Trophoblast cell (in vitro differentiated cells and primary cell): ENCODE results near the gene S100Z.

ENCODE experiments used
- DNase-seq, 2 donors: peaks; one replicate each; pipeline ENCODE4 v3.0.0-alpha.2; 2016
- H2AFZ ChIP-seq: 2 replicates; pipeline ENCODE4 v1.6.1; 2013; ENCODE audit warnings: low read length, moderate library complexity, mild to moderate bottlenecking; ENCODE audit not compliant: insufficient read depth, poor library complexity
- H2AK5ac ChIP-seq: 2 replicates; pipeline ENCODE4 v1.6.1; 2013; ENCODE audit warnings: mild to moderate bottlenecking, low read length
- H2BK120ac ChIP-seq: 2 replicates; pipeline ENCODE4 v1.6.1; 2013; ENCODE audit warnings: low read length, mild to moderate bottlenecking, moderate library complexity; ENCODE audit not compliant: insufficient read depth, poor library complexity
- H2BK12ac ChIP-seq: 2 replicates; pipeline ENCODE4 v1.6.1; 2013; ENCODE audit warnings: mild to moderate bottlenecking, low read length, moderate library complexity
- H2BK5ac ChIP-seq: 2 replicates; pipeline ENCODE4 v1.6.1; 2013; ENCODE audit warnings: low read length, low read depth, moderate library complexity, mild to moderate bottlenecking; ENCODE audit not compliant: poor library complexity
- H3K14ac ChIP-seq: 2 replicates; pipeline ENCODE4 v1.6.1; 2013; ENCODE audit warnings: mild to moderate bottlenecking, low read length
- H3K18ac ChIP-seq: 2 replicates; pipeline ENCODE4 v1.6.1; 2013; ENCODE audit warnings: mild to moderate bottlenecking, low read length
- H3K23ac ChIP-seq: 2 replicates; pipeline ENCODE4 v1.6.1; 2013; ENCODE audit warnings: low read length
- H3K27ac ChIP-seq: 2 replicates; pipeline ENCODE4 v1.5.1; 2013; ENCODE audit warnings: low read depth, mild to moderate bottlenecking, inconsistent platforms, low read length, moderate library complexity
- H3K27me3 ChIP-seq: 2 replicates; pipeline ENCODE4 v1.6.1; 2013; ENCODE audit warnings: inconsistent platforms, mild to moderate bottlenecking, low read length, moderate library complexity; ENCODE audit not compliant: insufficient read depth
- H3K36me3 ChIP-seq, 2 experiments: 1 replicate in 1 of 2; 2 replicates in 1 of 2; pipeline ENCODE4 v1.6.1; 2013; ENCODE audit warnings: low read length in 2 of 2, mild to moderate bottlenecking in 2 of 2, moderate library complexity in 1 of 2; ENCODE audit not compliant: insufficient read depth in 2 of 2, control insufficient read depth in 1 of 2
- H3K4ac ChIP-seq: 2 replicates; pipeline ENCODE4 v1.6.1; 2013; ENCODE audit warnings: low read depth, mild to moderate bottlenecking, low read length, moderate library complexity
- H3K4me1 ChIP-seq, 2 experiments: 1 replicate in 1 of 2; 2 replicates in 1 of 2; pipeline ENCODE4 v1.6.1; 2013; ENCODE audit warnings: low read length in 2 of 2, mild to moderate bottlenecking in 2 of 2, moderate library complexity in 1 of 2; ENCODE audit not compliant: insufficient read depth in 2 of 2, control insufficient read depth in 1 of 2
- H3K4me2 ChIP-seq: 2 replicates; pipeline ENCODE4 v1.6.1; 2013; ENCODE audit warnings: inconsistent platforms, mild to moderate bottlenecking, low read length, moderate library complexity
- H3K4me3 ChIP-seq: 2 replicates; pipeline ENCODE4 v1.5.1; 2013; ENCODE audit warnings: mild to moderate bottlenecking, low read depth, low read length, inconsistent platforms
- H3K79me1 ChIP-seq: one replicate; pipeline ENCODE4 v1.6.1; 2013; ENCODE audit warnings: low read length
- H3K79me2 ChIP-seq: 2 replicates; pipeline ENCODE4 v1.6.1; 2013; ENCODE audit warnings: low read length, mild to moderate bottlenecking; ENCODE audit not compliant: control insufficient read depth, insufficient read depth, poor library complexity
- H3K9ac ChIP-seq: 2 replicates; pipeline ENCODE4 v1.6.1; 2013; ENCODE audit warnings: mild to moderate bottlenecking, low read length
- H3K9me3 ChIP-seq: 2 replicates; pipeline ENCODE4 v1.6.1; 2013; ENCODE audit warnings: low read depth, mild to moderate bottlenecking, control low read depth, inconsistent platforms, low read length; ENCODE audit not compliant: insufficient read depth
- H4K12ac ChIP-seq: 2 replicates; pipeline ENCODE4 v1.6.1; 2013; ENCODE audit warnings: low read depth, mild to moderate bottlenecking, low read length, moderate library complexity
- H4K8ac ChIP-seq: 2 replicates; pipeline ENCODE4 v1.6.1; 2013; ENCODE audit warnings: low read depth, mild to moderate bottlenecking, low read length, moderate library complexity
- H4K91ac ChIP-seq: one replicate; pipeline ENCODE4 v1.6.1; 2013; ENCODE audit warnings: low read depth, mild to moderate bottlenecking, low read length, moderate library complexity
- WGBS: extraction: QIAGEN DNeasy Blood & Tissue Kit; methylation state at CpG from one replicate; pipeline ENCODE4 v1.1.7; 2013; ENCODE audit warnings: missing lambda C conversion rate; ENCODE audit not compliant: insufficient read length, insufficient coverage; ENCODE audit errors: extremely low coverage; 5-methylcytosine and 5-hydroxymethylcytosine counted together

Gene S100Z

GRCh38 chr5:76831110-76831452 is 18.7 kb upstream of the S100Z start:
- Histone ChIP-seq H2AFZ (no peak overlapping the region), H3K4ac (no peak overlapping the region), H2AK5ac (no peak overlapping the region), H2BK12ac (no peak overlapping the region), H3K9me3 (no peaks in the 10 kb centered on the region), H2BK5ac (no peak overlapping the region), H3K27ac (no peak overlapping the region), H3K79me2 (no peaks in the 10 kb centered on the region), H3K79me1 (no peaks in the 10 kb centered on the region), H4K8ac (no peak overlapping the region), H3K18ac (no peak overlapping the region), H3K4me2 (no peak overlapping the region), H3K27me3 (no peaks in the 10 kb centered on the region), H3K36me3 (no peaks in the 10 kb centered on the region), H3K4me3 (no peak overlapping the region), H2BK120ac (no peak overlapping the region), H3K4me1 (peaks cover 2 to 3% of the 10 kb centered on the region in 2 experiments), H3K14ac (no peak overlapping the region), H3K23ac (no peak overlapping the region), H4K91ac (no peak overlapping the region), H4K12ac (no peak overlapping the region), H3K9ac (no peak overlapping the region)
- no CpG with 5 or more reads among the region's 2 CpGs for WGBS
- peak; percentile 30 to 35 for DNase-seq

DNA sequence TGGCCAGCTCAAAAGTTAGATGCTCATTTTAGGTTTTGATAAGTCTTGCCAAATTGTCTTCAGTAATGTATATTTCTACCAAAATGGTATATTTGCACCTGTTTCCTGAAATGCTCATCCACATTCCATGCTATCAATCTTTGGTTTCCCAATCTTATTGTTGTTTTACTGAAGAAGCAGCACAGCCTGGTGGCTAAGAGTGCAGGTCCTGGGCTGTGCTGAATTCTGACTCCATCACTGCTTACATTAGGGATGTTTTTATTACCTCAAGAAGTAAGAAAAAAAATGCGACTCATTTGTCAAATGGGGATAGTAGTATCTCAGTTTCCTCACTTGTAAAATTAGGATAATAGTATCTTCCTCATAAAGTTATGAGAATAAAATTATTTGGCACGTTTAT is 13.6 kb upstream of the S100Z start:
- Histone ChIP-seq H3K79me2 (no peaks in the 10 kb centered on the region), H3K4me2 (no peak overlapping the region), H2AK5ac (no peak overlapping the region), H3K27ac (no peak overlapping the region), H4K91ac (no peak overlapping the region), H3K79me1 (no peaks in the 10 kb centered on the region), H2BK12ac (no peak overlapping the region), H3K14ac (no peak overlapping the region), H4K12ac (no peak overlapping the region), H3K4me1 (peaks cover 4 to 5% of the 10 kb centered on the region in 2 experiments), H3K4me3 (no peak overlapping the region), H2BK120ac (no peak overlapping the region), H3K9ac (no peak overlapping the region), H4K8ac (no peak overlapping the region), H3K9me3 (no peaks in the 10 kb centered on the region), H3K18ac (no peak overlapping the region), H3K36me3 (no peaks in the 10 kb centered on the region), H3K23ac (no peak overlapping the region), H3K4ac (no peak overlapping the region), H3K27me3 (no peaks in the 10 kb centered on the region), H2BK5ac (no peak overlapping the region), H2AFZ (no peak overlapping the region)
- WGBS = no CpG with 5 or more reads among the region's 2 CpGs
- no peak for DNase-seq

DNA sequence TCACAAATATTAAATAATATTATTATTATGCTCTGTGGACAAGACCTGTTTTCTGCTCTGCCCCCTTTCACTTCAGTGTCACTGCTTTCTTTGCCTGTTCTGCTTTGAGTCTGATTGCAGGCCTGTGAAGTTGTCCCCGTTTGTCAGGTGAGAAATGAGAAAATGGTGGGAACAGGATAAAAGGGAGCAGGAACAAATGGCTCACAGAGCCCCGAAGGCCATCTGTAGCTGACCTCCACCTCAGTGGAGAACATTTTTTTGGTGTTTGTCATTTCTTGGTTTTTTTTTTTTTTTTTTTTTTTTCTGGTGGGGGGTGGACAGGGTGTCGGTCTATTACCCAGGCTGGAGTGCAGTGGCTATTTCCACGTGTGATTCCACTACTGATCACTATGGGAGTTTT is 13.2 kb upstream of the S100Z start:
- Histone ChIP-seq H3K9me3 (no peaks in the 10 kb centered on the region), H3K14ac (no peak overlapping the region), H3K79me1 (no peaks in the 10 kb centered on the region), H3K4me1 (peaks cover 2 to 4% of the 10 kb centered on the region in 2 experiments), H2BK120ac (no peak overlapping the region), H3K27me3 (no peaks in the 10 kb centered on the region), H3K4me3 (no peak overlapping the region), H3K4ac (no peak overlapping the region), H2BK5ac (no peak overlapping the region), H4K91ac (no peak overlapping the region), H3K4me2 (no peak overlapping the region), H3K27ac (no peak overlapping the region), H2AK5ac (no peak overlapping the region), H3K36me3 (no peaks in the 10 kb centered on the region), H4K8ac (no peak overlapping the region), H3K9ac (no peak overlapping the region), H4K12ac (no peak overlapping the region), H2AFZ (no peak overlapping the region), H3K79me2 (no peaks in the 10 kb centered on the region), H3K23ac (no peak overlapping the region), H3K18ac (no peak overlapping the region), H2BK12ac (no peak overlapping the region)
- DNase-seq = no peak
- no CpG with 5 or more reads among the region's 4 CpGs for WGBS

GRCh38 chr5:76838481-76839261 is 11.1 kb upstream of the S100Z start:
- Histone ChIP-seq H2BK120ac (no peak overlapping the region), H4K8ac (no peak overlapping the region), H4K12ac (no peak overlapping the region), H4K91ac (no peak overlapping the region), H3K14ac (no peak overlapping the region), H2AK5ac (no peak overlapping the region), H3K4me3 (no peak overlapping the region), H2BK12ac (no peak overlapping the region), H2AFZ (no peak overlapping the region), H3K27ac (no peak overlapping the region), H3K79me2 (no peaks in the 10 kb centered on the region), H3K9me3 (no peaks in the 10 kb centered on the region), H3K36me3 (no peaks in the 10 kb centered on the region), H3K4me2 (no peak overlapping the region), H3K79me1 (no peaks in the 10 kb centered on the region), H3K9ac (no peak overlapping the region), H3K18ac (no peak overlapping the region), H3K27me3 (no peaks in the 10 kb centered on the region), H3K4ac (no peak overlapping the region), H3K4me1 (peaks cover 2 to 3% of the 10 kb centered on the region in 2 experiments), H3K23ac (no peak overlapping the region), H2BK5ac (no peak overlapping the region)
- DNase-seq = no peak
- WGBS = no CpG with 5 or more reads among the region's 7 CpGs
